GM21447 (cell line): ENCODE data around the gene IMMP2L.

Experiments used
- ATAC-seq: cut with Tn5 transposase; IDR thresholded peaks from one replicate; pipeline ENCODE4 v1.9.1; 2021; ENCODE audit not compliant: unreplicated experiment

The IMMP2L gene

GRCh38 chr7:111012149-111012548, 550.1 kb downstream of the IMMP2L start:
- no peak for ATAC-seq

GRCh38 chr7:111011520-111011919, 550.8 kb downstream of the IMMP2L start:
- ATAC-seq: no peak

- ATAC-seq: no peak
Observed at GRCh38 chr7:111010798-111011197, 551.5 kb downstream of the IMMP2L start.

GRCh38 chr7:111009526-111010040, 552.7 kb downstream of the IMMP2L start:
- no peak for ATAC-seq

GRCh38 chr7:111006691-111007090, 555.6 kb downstream of the IMMP2L start:
- ATAC-seq: no peak

GRCh38 chr7:111006040-111006439, 556.3 kb downstream of the IMMP2L start:
- ATAC-seq: no peak

GRCh38 chr7:111005445-111005844, 556.8 kb downstream of the IMMP2L start:
- no peak for ATAC-seq

GRCh38 chr7:111004310-111004901, 557.9 kb downstream of the IMMP2L start:
- no peak for ATAC-seq

GRCh38 chr7:111003883-111004282, 558.4 kb downstream of the IMMP2L start:
- ATAC-seq: no peak

GRCh38 chr7:110994028-110994967, 568.0 kb downstream of the IMMP2L start:
- no peak for ATAC-seq

- no peak for ATAC-seq
Observed at GRCh38 chr7:110988890-110989501, 573.3 kb downstream of the IMMP2L start.

- no peak for ATAC-seq
Observed at GRCh38 chr7:110988348-110988747, 573.9 kb downstream of the IMMP2L start.

GRCh38 chr7:110987127-110987693, 575.1 kb downstream of the IMMP2L start:
- ATAC-seq: no peak

- no peak for ATAC-seq
Observed at GRCh38 chr7:110983822-110984456, 578.4 kb downstream of the IMMP2L start.

GRCh38 chr7:110977127-110977737, 585.1 kb downstream of the IMMP2L start:
- no peak for ATAC-seq

- no peak for ATAC-seq
Observed at GRCh38 chr7:110975486-110975885, 586.8 kb downstream of the IMMP2L start.

GRCh38 chr7:110974441-110974840, 587.9 kb downstream of the IMMP2L start:
- no peak for ATAC-seq

GRCh38 chr7:110973196-110973990, 588.9 kb downstream of the IMMP2L start:
- no peak for ATAC-seq

- ATAC-seq: no peak
Observed at GRCh38 chr7:110964775-110965174, 597.5 kb downstream of the IMMP2L start.

GRCh38 chr7:110962826-110963225, 599.5 kb downstream of the IMMP2L start:
- no peak for ATAC-seq
